ENCODE data around the gene GLI3.

GLI3 gene

GRCh38 chr7:42236266-42236975 is 588 bp downstream of the GLI3 start:
- DNase-seq (ENCODE audit: low read depth, low spot score): no peak
- Histone ChIP-seq H3K4me1 (ENCODE audit: insufficient read depth, insufficient read length) (no peaks in the 10 kb centered on the region), H3K9me3 (ENCODE audit: insufficient read depth, low read length) (no peaks in the 10 kb centered on the region), H3K9ac (ENCODE audit: insufficient read length, low read depth) (peak overlapping the region; percentile 90), H3K4me3 (ENCODE audit: insufficient read length, low read depth) (peak overlapping the region; percentile 87), H3K27me3 (ENCODE audit: insufficient read depth, insufficient read length) (peaks cover 7% of the 10 kb centered on the region), H3K36me3 (ENCODE audit: insufficient read depth, insufficient read length, low read length) (no peaks in the 10 kb centered on the region)
- TF ChIP-seq YY1 (IDR thresholded peaks at IDR 0.05; ENCODE audit: insufficient read depth, insufficient read length) (no peak), SUZ12 (IDR thresholded peaks at IDR 0.05; ENCODE audit: extremely low read depth, insufficient read depth, insufficient read length) (no peak), ZNF274 (IDR thresholded peaks at IDR 0.05; ENCODE audit: low read depth, low read length) (no peak)

GRCh38 chr7:42235741-42236161 is 1.3 kb downstream of the GLI3 start:
- TF ChIP-seq YY1 (IDR thresholded peaks at IDR 0.05; ENCODE audit: insufficient read depth, insufficient read length) (no peak), ZNF274 (IDR thresholded peaks at IDR 0.05; ENCODE audit: low read depth, low read length) (no peak), SUZ12 (IDR thresholded peaks at IDR 0.05; ENCODE audit: extremely low read depth, insufficient read depth, insufficient read length) (no peak)
- Histone ChIP-seq H3K4me3 (ENCODE audit: insufficient read length, low read depth) (peak overlapping the region; percentile 87), H3K9me3 (ENCODE audit: insufficient read depth, low read length) (no peaks in the 10 kb centered on the region), H3K9ac (ENCODE audit: insufficient read length, low read depth) (peak overlapping the region; percentile 90), H3K4me1 (ENCODE audit: insufficient read depth, insufficient read length) (no peaks in the 10 kb centered on the region), H3K27me3 (ENCODE audit: insufficient read depth, insufficient read length) (peaks cover 4% of the 10 kb centered on the region), H3K36me3 (ENCODE audit: insufficient read depth, insufficient read length, low read length) (peaks cover 7% of the 10 kb centered on the region)
- DNase-seq (ENCODE audit: low read depth, low spot score): no peak

- Histone ChIP-seq H3K9ac (ENCODE audit: insufficient read length, low read depth) (peak overlapping the region; percentile 90), H3K4me3 (ENCODE audit: insufficient read length, low read depth) (peak overlapping the region; percentile 87), H3K4me1 (ENCODE audit: insufficient read depth, insufficient read length) (no peaks in the 10 kb centered on the region), H3K9me3 (ENCODE audit: insufficient read depth, low read length) (no peaks in the 10 kb centered on the region), H3K27me3 (ENCODE audit: insufficient read depth, insufficient read length) (no peaks in the 10 kb centered on the region), H3K36me3 (ENCODE audit: insufficient read depth, insufficient read length, low read length) (peaks cover 10% of the 10 kb centered on the region)
- DNase-seq (ENCODE audit: low read depth, low spot score): no peak
- no peak for TF ChIP-seq YY1 (IDR thresholded peaks at IDR 0.05; ENCODE audit: insufficient read depth, insufficient read length)
- TF ChIP-seq SUZ12 (IDR thresholded peaks at IDR 0.05; ENCODE audit: extremely low read depth, insufficient read depth, insufficient read length): no peak
- no peak for TF ChIP-seq ZNF274 (IDR thresholded peaks at IDR 0.05; ENCODE audit: low read depth, low read length)
Observed at GRCh38 chr7:42234736-42235135, 2.3 kb downstream of the GLI3 start.

GRCh38 chr7:42233695-42234331 is 3.2 kb downstream of the GLI3 start:
- Histone ChIP-seq H3K36me3 (ENCODE audit: insufficient read depth, insufficient read length, low read length) (peaks cover 10% of the 10 kb centered on the region), H3K4me1 (ENCODE audit: insufficient read depth, insufficient read length) (no peaks in the 10 kb centered on the region), H3K9me3 (ENCODE audit: insufficient read depth, low read length) (no peaks in the 10 kb centered on the region), H3K4me3 (ENCODE audit: insufficient read length, low read depth) (peak overlapping the region; percentile 0), H3K27me3 (ENCODE audit: insufficient read depth, insufficient read length) (no peaks in the 10 kb centered on the region), H3K9ac (ENCODE audit: insufficient read length, low read depth) (peak overlapping the region; percentile 2)
- TF ChIP-seq SUZ12 (IDR thresholded peaks at IDR 0.05; ENCODE audit: extremely low read depth, insufficient read depth, insufficient read length): no peak
- no peak for TF ChIP-seq ZNF274 (IDR thresholded peaks at IDR 0.05; ENCODE audit: low read depth, low read length)
- TF ChIP-seq YY1 (IDR thresholded peaks at IDR 0.05; ENCODE audit: insufficient read depth, insufficient read length): no peak
- DNase-seq (ENCODE audit: low read depth, low spot score): no peak

- Histone ChIP-seq H3K9ac (ENCODE audit: insufficient read length, low read depth) (peak overlapping the region; percentile 17), H3K36me3 (ENCODE audit: insufficient read depth, insufficient read length, low read length) (peaks cover 10% of the 10 kb centered on the region), H3K9me3 (ENCODE audit: insufficient read depth, low read length) (no peaks in the 10 kb centered on the region), H3K4me1 (ENCODE audit: insufficient read depth, insufficient read length) (no peaks in the 10 kb centered on the region), H3K4me3 (ENCODE audit: insufficient read length, low read depth) (no peak overlapping the region), H3K27me3 (ENCODE audit: insufficient read depth, insufficient read length) (no peaks in the 10 kb centered on the region)
- TF ChIP-seq SUZ12 (IDR thresholded peaks at IDR 0.05; ENCODE audit: extremely low read depth, insufficient read depth, insufficient read length): no peak
- TF ChIP-seq ZNF274 (IDR thresholded peaks at IDR 0.05; ENCODE audit: low read depth, low read length): no peak
- TF ChIP-seq YY1 (IDR thresholded peaks at IDR 0.05; ENCODE audit: insufficient read depth, insufficient read length): no peak
- no peak for DNase-seq (ENCODE audit: low read depth, low spot score)
Observed at GRCh38 chr7:42233171-42233570, 3.8 kb downstream of the GLI3 start.

- Histone ChIP-seq H3K36me3 (ENCODE audit: insufficient read depth, insufficient read length, low read length) (peaks cover 10% of the 10 kb centered on the region), H3K9ac (ENCODE audit: insufficient read length, low read depth) (no peak overlapping the region), H3K4me3 (ENCODE audit: insufficient read length, low read depth) (no peak overlapping the region), H3K9me3 (ENCODE audit: insufficient read depth, low read length) (no peaks in the 10 kb centered on the region), H3K27me3 (ENCODE audit: insufficient read depth, insufficient read length) (no peaks in the 10 kb centered on the region), H3K4me1 (ENCODE audit: insufficient read depth, insufficient read length) (no peaks in the 10 kb centered on the region)
- no peak for TF ChIP-seq YY1 (IDR thresholded peaks at IDR 0.05; ENCODE audit: insufficient read depth, insufficient read length)
- TF ChIP-seq SUZ12 (IDR thresholded peaks at IDR 0.05; ENCODE audit: extremely low read depth, insufficient read depth, insufficient read length): no peak
- TF ChIP-seq ZNF274 (IDR thresholded peaks at IDR 0.05; ENCODE audit: low read depth, low read length): no peak
- no peak for DNase-seq (ENCODE audit: low read depth, low spot score)
Observed at GRCh38 chr7:42232275-42232674, 4.7 kb downstream of the GLI3 start.

GRCh38 chr7:42231043-42231787 is 5.8 kb downstream of the GLI3 start:
- Histone ChIP-seq H3K27me3 (ENCODE audit: insufficient read depth, insufficient read length) (no peaks in the 10 kb centered on the region), H3K36me3 (ENCODE audit: insufficient read depth, insufficient read length, low read length) (peaks cover 10% of the 10 kb centered on the region), H3K9ac (ENCODE audit: insufficient read length, low read depth) (no peak overlapping the region), H3K9me3 (ENCODE audit: insufficient read depth, low read length) (no peaks in the 10 kb centered on the region), H3K4me1 (ENCODE audit: insufficient read depth, insufficient read length) (no peaks in the 10 kb centered on the region), H3K4me3 (ENCODE audit: insufficient read length, low read depth) (no peak overlapping the region)
- no peak for DNase-seq (ENCODE audit: low read depth, low spot score)
- TF ChIP-seq YY1 (IDR thresholded peaks at IDR 0.05; ENCODE audit: insufficient read depth, insufficient read length) (no peak), SUZ12 (IDR thresholded peaks at IDR 0.05; ENCODE audit: extremely low read depth, insufficient read depth, insufficient read length) (no peak), ZNF274 (IDR thresholded peaks at IDR 0.05; ENCODE audit: low read depth, low read length) (no peak)
